DOHH2 (cell line): ENCODE data around the gene RUNDC3A.

Source experiments
- H3F3A ChIP-seq: fragments of 200-600 bp; sonication (generic), shearing (Covaris generic); 2 replicates; pipeline ENCODE4 v1.6.0; 2016; ENCODE audit warnings: antibody characterized with exemption, mild to moderate bottlenecking; ENCODE audit not compliant: control insufficient read depth, insufficient read depth
- H3K27ac ChIP-seq: fragments of 200-600 bp; sonication (generic); 2 replicates; pipeline ENCODE4 v1.5.1; 2014; ENCODE audit warnings: low read depth, mild to moderate bottlenecking, low read length, moderate library complexity
- H3K27me3 ChIP-seq: fragments of 200-600 bp; sonication (generic); 2 replicates; pipeline ENCODE4 v1.6.1; 2014; ENCODE audit warnings: mild to moderate bottlenecking, low read length, mixed read lengths; ENCODE audit not compliant: control insufficient read depth
- H3K36me3 ChIP-seq: fragments of 200-600 bp; sonication (generic); 2 replicates; pipeline ENCODE4 v1.6.1; 2014; ENCODE audit warnings: mild to moderate bottlenecking, low read length, moderate library complexity, mixed read lengths; ENCODE audit not compliant: control insufficient read depth
- H3K4me1 ChIP-seq: fragments of 200-600 bp; sonication (generic); 2 replicates; pipeline ENCODE4 v1.6.1; 2014; ENCODE audit warnings: mild to moderate bottlenecking, low read length, mixed read lengths; ENCODE audit not compliant: control insufficient read depth
- H3K4me2 ChIP-seq: fragments of 200-600 bp; sonication (generic); 2 replicates; pipeline ENCODE4 v1.6.0; 2014; ENCODE audit warnings: mild to moderate bottlenecking, low read length, moderate library complexity
- H3K4me3 ChIP-seq: fragments of 200-600 bp; sonication (generic); 2 replicates; pipeline ENCODE4 v1.5.1; 2014; ENCODE audit warnings: mild to moderate bottlenecking, low read length, mixed read lengths
- H3K79me2 ChIP-seq: fragments of 200-600 bp; sonication (generic); 2 replicates; pipeline ENCODE4 v1.6.1; 2014; ENCODE audit warnings: mild to moderate bottlenecking, low read length, mixed read lengths; ENCODE audit not compliant: control insufficient read depth
- H3K9me2 ChIP-seq: fragments of 200-600 bp; sonication (generic); replicated peaks from 2 replicates; pipeline ENCODE4 v1.6.1; 2014; ENCODE audit warnings: mild to moderate bottlenecking, low read length, mixed read lengths; ENCODE audit not compliant: control insufficient read depth
- H3K9me3 ChIP-seq: fragments of 200-600 bp; sonication (generic); 2 replicates; pipeline ENCODE4 v1.6.1; 2014; ENCODE audit warnings: antibody characterized with exemption, low read length, mixed read lengths; ENCODE audit not compliant: control insufficient read depth, insufficient read depth
- H4K20me1 ChIP-seq: fragments of 200-600 bp; sonication (generic); 2 replicates; pipeline ENCODE4 v1.6.0; 2014; ENCODE audit warnings: low read depth, mild to moderate bottlenecking, antibody characterized with exemption, low read length, moderate library complexity; ENCODE audit not compliant: control insufficient read depth, insufficient read depth
- CTCF ChIP-seq: fragments of 200-600 bp; sonication (generic); IDR thresholded peaks from one replicate; pipeline ENCODE4 v1.5.1; 2014; ENCODE audit warnings: antibody characterized with exemption, mild to moderate bottlenecking, low read depth, low read length; ENCODE audit not compliant: poor library complexity, severe bottlenecking
- EZH2phosphoT487 ChIP-seq: fragments of 200-600 bp; sonication (generic); IDR thresholded peaks from 2 replicates; pipeline ENCODE4 v1.6.1; 2017; ENCODE audit warnings: borderline replicate concordance, mild to moderate bottlenecking, antibody characterized with exemption, low read length, moderate library complexity, mixed read lengths

Gene RUNDC3A

GRCh38 chr17:44269535-44270240, 38.7 kb upstream of the RUNDC3A start:
- no peak overlapping the region for H3K27ac ChIP-seq

GRCh38 chr17:44272321-44272951, 36.0 kb upstream of the RUNDC3A start:
- Histone ChIP-seq H3F3A (no peaks in the 10 kb centered on the region), H3K9me2 (no peaks in the 10 kb centered on the region), H3K79me2 (no peaks in the 10 kb centered on the region), H3K4me2 (no peak overlapping the region), H3K4me3 (no peak overlapping the region), H3K27ac (no peak overlapping the region), H3K4me1 (peaks cover 5% of the 10 kb centered on the region; the same call in 1 of the 2 replicates), H3K36me3 (no peaks in the 10 kb centered on the region), H3K27me3 (peaks cover 10% of the 10 kb centered on the region; the same call in 1 of the 2 replicates), H4K20me1 (no peaks in the 10 kb centered on the region), H3K9me3 (no peaks in the 10 kb centered on the region)
- TF ChIP-seq EZH2phosphoT487 (no peak), CTCF (no peak)

More at GRCh38 chr17:44269535-44270240, 38.7 kb upstream of the RUNDC3A start:
- H3F3A ChIP-seq = no peaks in the 10 kb centered on the region
- peaks cover 5% of the 10 kb centered on the region; the same call in 1 of the 2 replicates for H3K4me1 ChIP-seq
- H3K79me2 ChIP-seq = no peaks in the 10 kb centered on the region
- H3K36me3 ChIP-seq = no peaks in the 10 kb centered on the region
- H3K4me3 ChIP-seq = no peak overlapping the region
- H3K9me3 ChIP-seq = no peaks in the 10 kb centered on the region
- no peaks in the 10 kb centered on the region for H4K20me1 ChIP-seq
- H3K4me2 ChIP-seq = no peak overlapping the region
- no peaks in the 10 kb centered on the region for H3K9me2 ChIP-seq
- no peak for TF ChIP-seq CTCF
- TF ChIP-seq EZH2phosphoT487 = no peak
- H3K27me3 ChIP-seq = peaks cover 7% of the 10 kb centered on the region; the same call in 1 of the 2 replicates

- Histone ChIP-seq H3K4me1 (peaks cover 5% of the 10 kb centered on the region; the same call in 1 of the 2 replicates), H4K20me1 (no peaks in the 10 kb centered on the region), H3K79me2 (no peaks in the 10 kb centered on the region), H3F3A (no peaks in the 10 kb centered on the region), H3K4me3 (no peak overlapping the region), H3K4me2 (no peak overlapping the region), H3K36me3 (no peaks in the 10 kb centered on the region), H3K9me3 (no peaks in the 10 kb centered on the region), H3K27me3 (peaks cover 13% of the 10 kb centered on the region; the same call in 1 of the 2 replicates), H3K9me2 (no peaks in the 10 kb centered on the region), H3K27ac (no peak overlapping the region)
- TF ChIP-seq EZH2phosphoT487 (no peak), CTCF (no peak)
Measured at GRCh38 chr17:44272954-44273353, 35.4 kb upstream of the RUNDC3A start.
